HL-60 (cell line): ENCODE data around the gene HDAC8.

Experiments
- DNase-seq, 2 experiments: peaks; one replicate each; pipeline ENCODE4 v3.0.0-alpha.2; 2010 to 2020; ENCODE audit warnings: low read depth in 1 of 2, low spot score in 1 of 2
- H3K27ac ChIP-seq: fragments of 250-450 bp; sonication (Bioruptor Pico); replicated peaks from 2 replicates; pipeline ENCODE4 v1.5.1; 2020; ENCODE audit warnings: mild to moderate bottlenecking, moderate library complexity
- H3K27me3 ChIP-seq: fragments of 250-450 bp; sonication (Bioruptor Pico); 2 replicates; pipeline ENCODE4 v1.5.1; 2021; ENCODE audit warnings: mild to moderate bottlenecking, moderate library complexity; ENCODE audit not compliant: insufficient read depth, poor library complexity, severe bottlenecking
- H3K4me3 ChIP-seq: replicated peaks from 2 replicates; pipeline ENCODE4 v1.5.1; 2011; ENCODE audit warnings: mild to moderate bottlenecking, control low read depth, low read length; ENCODE audit not compliant: insufficient read depth
- CTCF ChIP-seq: IDR thresholded peaks from one replicate; pipeline ENCODE4 v1.5.1; 2011; ENCODE audit warnings: low read length, control low read depth, inconsistent platforms; ENCODE audit not compliant: insufficient read depth
- GABPA ChIP-seq: IDR thresholded peaks from 2 replicates; pipeline ENCODE4 v1.6.1; 2012; ENCODE audit warnings: low read depth
- POLR2AphosphoS5 ChIP-seq: IDR thresholded peaks from 2 replicates; pipeline ENCODE4 v1.6.1; 2012; ENCODE audit warnings: low read depth
- REST ChIP-seq: IDR thresholded peaks from 2 replicates; pipeline ENCODE4 v1.6.1; 2012; ENCODE audit warnings: low read depth; ENCODE audit not compliant: insufficient replicate concordance
- SPI1 ChIP-seq: IDR thresholded peaks from 2 replicates; pipeline ENCODE4 v1.6.1; 2012; ENCODE audit warnings: low read depth, mild to moderate bottlenecking, borderline replicate concordance

The HDAC8 gene

GRCh38 chrX:72351606-72352334 is 220.9 kb downstream of the HDAC8 start:
- TF ChIP-seq SPI1, result no peak
- no peak for TF ChIP-seq REST
- TF ChIP-seq CTCF, result no peak
- TF ChIP-seq GABPA, result no peak
- no peak for TF ChIP-seq POLR2AphosphoS5
- DNase-seq, result no peak
- H3K27me3 ChIP-seq, result no peaks in the 10 kb centered on the region
- H3K27ac ChIP-seq, result no peak overlapping the region
- H3K4me3 ChIP-seq, result no peak overlapping the region

- no peak overlapping the region for H3K27ac ChIP-seq
Measured at GRCh38 chrX:72349190-72349589, 223.5 kb downstream of the HDAC8 start.

More at GRCh38 chrX:72349190-72349589, 223.5 kb downstream of the HDAC8 start:
- Histone ChIP-seq H3K27me3 (no peaks in the 10 kb centered on the region), H3K4me3 (no peak overlapping the region)
- TF ChIP-seq POLR2AphosphoS5 (no peak), GABPA (no peak), SPI1 (no peak), REST (no peak), CTCF (no peak)
- no peak for DNase-seq
